GM12892 (cell line): ENCODE data around the gene ATP8A1.

Experiments
- POLR2A ChIP-seq: IDR thresholded peaks from 2 replicates; pipeline ENCODE4 v1.6.1; 2011; ENCODE audit warnings: low read depth, low read length, control low read depth
- POLR2AphosphoS5 ChIP-seq: IDR thresholded peaks from 2 replicates; pipeline ENCODE4 v1.6.1; 2011; ENCODE audit warnings: low read depth, low read length, control low read depth

DNA sequence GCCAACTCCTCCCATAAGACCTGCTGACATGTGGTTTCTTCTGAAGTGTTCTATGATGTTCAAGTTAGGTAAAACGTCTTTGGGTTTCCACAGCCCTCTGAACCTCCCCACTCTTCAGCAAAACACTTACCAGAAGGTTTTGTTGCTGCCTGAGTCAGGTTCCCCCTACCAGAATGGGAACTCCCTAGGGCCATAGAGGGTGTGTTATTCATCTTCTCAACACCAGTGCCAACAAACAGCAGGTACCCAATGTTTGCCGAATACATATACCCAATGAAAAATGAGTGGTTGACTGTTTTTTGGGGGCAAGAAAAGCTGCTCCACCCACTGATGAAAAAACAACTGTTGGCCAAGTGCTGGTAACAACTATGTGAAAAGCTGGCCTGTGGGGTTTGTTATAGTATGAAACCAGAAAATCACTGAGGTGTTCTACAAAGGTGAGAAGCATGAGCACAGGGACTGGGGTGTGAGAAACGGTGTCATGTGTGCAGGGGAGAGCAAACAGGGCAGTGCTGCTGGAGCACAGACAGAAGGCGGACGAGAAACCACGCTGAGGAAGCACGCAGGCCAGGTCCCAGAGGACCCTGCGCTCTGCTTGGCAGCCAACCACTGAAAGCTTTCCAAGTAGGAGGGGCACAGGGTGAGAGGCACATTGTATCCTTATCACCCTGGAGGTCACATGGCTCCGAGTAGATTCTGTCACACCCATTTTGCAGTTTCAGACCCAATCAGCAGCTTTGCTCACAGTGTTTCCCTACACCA is 28.8 kb downstream of the ATP8A1 start:
- peak; percentile 78 for TF ChIP-seq POLR2AphosphoS5
- peak; percentile 66 for TF ChIP-seq POLR2A
